MM.1S (cell line): ENCODE measurements around the gene NMNAT3.

Experiments
- DNase-seq: peaks from one replicate; pipeline ENCODE4 v3.0.0-alpha.2; 2015
- H2AFZ ChIP-seq: fragments of 300-600 bp; sonication (generic); 2 replicates; pipeline ENCODE4 v1.6.0; 2016; ENCODE audit warnings: antibody characterized with exemption, low read length
- H3F3A ChIP-seq: fragments of 300-600 bp; sonication (generic); 2 replicates; pipeline ENCODE4 v1.6.1; 2016; ENCODE audit warnings: mild to moderate bottlenecking, antibody characterized with exemption, low read length, moderate library complexity, mixed read lengths; ENCODE audit not compliant: insufficient read depth
- H3K27ac ChIP-seq: fragments of 300-600 bp; sonication (generic); 2 replicates; pipeline ENCODE4 v1.5.1; 2016; ENCODE audit warnings: mild to moderate bottlenecking, low read length
- H3K27me3 ChIP-seq: fragments of 300-600 bp; sonication (generic); replicated peaks from 2 replicates; pipeline ENCODE4 v1.6.0; 2016; ENCODE audit warnings: low read length; ENCODE audit not compliant: insufficient read depth
- H3K36me3 ChIP-seq: fragments of 300-600 bp; sonication (generic); replicated peaks from 2 replicates; pipeline ENCODE4 v1.6.1; 2016; ENCODE audit warnings: mild to moderate bottlenecking, low read length, mixed read lengths; ENCODE audit not compliant: insufficient read depth
- H3K4me1 ChIP-seq: fragments of 300-600 bp; sonication (generic); 2 replicates; pipeline ENCODE4 v1.6.1; 2016; ENCODE audit warnings: low read length, mixed read lengths
- H3K4me2 ChIP-seq: fragments of 300-600 bp; sonication (generic); 2 replicates; pipeline ENCODE4 v1.6.0; 2016; ENCODE audit warnings: low read depth, low read length
- H3K4me3 ChIP-seq: fragments of 300-600 bp; sonication (generic); 2 replicates; pipeline ENCODE4 v1.5.1; 2016; ENCODE audit warnings: low read length, mixed read lengths
- H3K79me2 ChIP-seq: fragments of 300-600 bp; sonication (generic); 2 replicates; pipeline ENCODE4 v1.6.1; 2016; ENCODE audit warnings: mixed run types, low read length, mixed read lengths
- H3K9ac ChIP-seq: fragments of 300-600 bp; sonication (generic); 2 replicates; pipeline ENCODE4 v1.6.1; 2016; ENCODE audit warnings: low read length, mixed read lengths
- H3K9me2 ChIP-seq: fragments of 300-600 bp; sonication (generic); replicated peaks from 2 replicates; pipeline ENCODE4 v1.6.1; 2016; ENCODE audit warnings: mild to moderate bottlenecking, low read length, mixed read lengths; ENCODE audit not compliant: insufficient read depth
- H3K9me3 ChIP-seq: fragments of 300-600 bp; sonication (generic); replicated peaks from 2 replicates; pipeline ENCODE4 v1.6.1; 2016; ENCODE audit warnings: mild to moderate bottlenecking, low read length, mixed read lengths; ENCODE audit not compliant: insufficient read depth
- H4K20me1 ChIP-seq: fragments of 300-600 bp; sonication (generic); 2 replicates; pipeline ENCODE4 v1.6.1; 2016; ENCODE audit warnings: mild to moderate bottlenecking, low read length, moderate library complexity, mixed read lengths; ENCODE audit not compliant: insufficient read depth
- EZH2 ChIP-seq: fragments of 300-600 bp; sonication (generic); optimal IDR thresholded peaks from 2 replicates; pipeline ENCODE3; 2017; ENCODE audit warnings: low read depth, mild to moderate bottlenecking, antibody characterized with exemption, low read length, mixed read lengths
- EZH2phosphoT487 ChIP-seq: fragments of 300-600 bp; sonication (generic); IDR thresholded peaks from 2 replicates; pipeline ENCODE4 v1.6.1; 2018; ENCODE audit warnings: antibody characterized with exemption, low read length
- TF ChIP-seq, protein P1 (sequence below): fragments of 300-600 bp; sonication (generic); IDR thresholded peaks from 2 replicates; pipeline ENCODE4 v1.5.1; 2016; ENCODE audit warnings: antibody characterized with exemption, low read length, mixed read lengths

The NMNAT3 gene

DNA sequence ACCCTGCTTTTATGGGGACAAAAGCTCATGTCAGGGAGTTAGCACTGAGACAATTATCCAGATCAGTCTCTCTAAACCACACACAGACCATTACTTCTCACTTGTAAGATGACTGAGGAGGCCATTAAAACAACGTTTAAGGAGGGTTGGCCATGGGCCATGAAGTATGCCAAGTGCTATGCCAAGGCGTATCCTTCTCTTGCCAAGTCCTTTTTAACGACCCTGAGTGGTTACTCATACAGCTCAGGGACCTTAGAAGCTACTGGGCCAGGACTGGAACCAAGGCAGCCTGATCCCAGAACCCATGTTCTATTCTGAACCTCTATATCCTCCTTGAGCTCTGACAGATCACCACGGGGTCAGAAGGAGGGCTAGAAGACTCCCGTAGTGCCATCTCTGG is 50.0 kb downstream of the NMNAT3 start:
- Histone ChIP-seq H3K9me3 (no peaks in the 10 kb centered on the region), H3K4me3 (no peak overlapping the region)

DNA sequence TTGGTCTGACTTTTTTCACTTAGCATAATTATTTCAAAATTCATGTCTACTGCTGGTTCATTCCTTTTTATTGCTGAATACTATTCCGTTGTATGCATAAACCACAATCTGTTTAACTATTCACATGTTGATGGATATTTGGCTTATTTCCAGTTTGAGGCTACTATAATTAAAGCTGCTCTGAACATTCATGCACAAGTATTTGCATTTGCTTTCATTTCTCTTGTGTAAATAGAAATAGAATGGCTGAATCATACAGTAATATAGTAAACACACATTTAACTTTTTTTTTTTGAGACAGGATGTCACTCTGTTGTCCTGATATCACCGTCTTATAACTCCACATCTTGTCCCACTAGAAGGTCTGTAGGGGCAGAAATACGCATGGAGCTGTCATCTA is 57.3 kb downstream of the NMNAT3 start:
- Histone ChIP-seq H3F3A (no peaks in the 10 kb centered on the region), H3K4me2 (no peak overlapping the region), H3K27me3 (no peaks in the 10 kb centered on the region), H3K4me1 (no peaks in the 10 kb centered on the region), H4K20me1 (no peaks in the 10 kb centered on the region), H3K9me3 (no peaks in the 10 kb centered on the region), H3K9me2 (no peaks in the 10 kb centered on the region), H3K4me3 (no peak overlapping the region), H3K36me3 (no peaks in the 10 kb centered on the region), H3K79me2 (no peaks in the 10 kb centered on the region), H3K9ac (no peak overlapping the region), H2AFZ (no peak overlapping the region), H3K27ac (no peak overlapping the region)
- DNase-seq, result no peak
- no peak for TF ChIP-seq EZH2phosphoT487
- TF ChIP-seq EZH2, result no peak
- TF ChIP-seq, protein P1, sequence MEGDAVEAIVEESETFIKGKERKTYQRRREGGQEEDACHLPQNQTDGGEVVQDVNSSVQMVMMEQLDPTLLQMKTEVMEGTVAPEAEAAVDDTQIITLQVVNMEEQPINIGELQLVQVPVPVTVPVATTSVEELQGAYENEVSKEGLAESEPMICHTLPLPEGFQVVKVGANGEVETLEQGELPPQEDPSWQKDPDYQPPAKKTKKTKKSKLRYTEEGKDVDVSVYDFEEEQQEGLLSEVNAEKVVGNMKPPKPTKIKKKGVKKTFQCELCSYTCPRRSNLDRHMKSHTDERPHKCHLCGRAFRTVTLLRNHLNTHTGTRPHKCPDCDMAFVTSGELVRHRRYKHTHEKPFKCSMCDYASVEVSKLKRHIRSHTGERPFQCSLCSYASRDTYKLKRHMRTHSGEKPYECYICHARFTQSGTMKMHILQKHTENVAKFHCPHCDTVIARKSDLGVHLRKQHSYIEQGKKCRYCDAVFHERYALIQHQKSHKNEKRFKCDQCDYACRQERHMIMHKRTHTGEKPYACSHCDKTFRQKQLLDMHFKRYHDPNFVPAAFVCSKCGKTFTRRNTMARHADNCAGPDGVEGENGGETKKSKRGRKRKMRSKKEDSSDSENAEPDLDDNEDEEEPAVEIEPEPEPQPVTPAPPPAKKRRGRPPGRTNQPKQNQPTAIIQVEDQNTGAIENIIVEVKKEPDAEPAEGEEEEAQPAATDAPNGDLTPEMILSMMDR, result no peak

More for the DNA sequence above, 50.0 kb downstream of the NMNAT3 start:
- Histone ChIP-seq H3K27me3 (no peaks in the 10 kb centered on the region), H3K79me2 (no peaks in the 10 kb centered on the region), H3K4me2 (no peak overlapping the region), H3K9me2 (no peaks in the 10 kb centered on the region), H3K4me1 (peaks cover 10% of the 10 kb centered on the region), H2AFZ (no peak overlapping the region), H3K27ac (no peak overlapping the region), H4K20me1 (no peaks in the 10 kb centered on the region), H3F3A (no peaks in the 10 kb centered on the region), H3K9ac (no peak overlapping the region), H3K36me3 (no peaks in the 10 kb centered on the region)
- DNase-seq, result no peak
- TF ChIP-seq EZH2, result no peak
- TF ChIP-seq EZH2phosphoT487, result no peak
- TF ChIP-seq, protein P1, result no peak

- Histone ChIP-seq H3K4me3 (no peak overlapping the region), H3K27me3 (no peaks in the 10 kb centered on the region), H3K79me2 (no peaks in the 10 kb centered on the region), H4K20me1 (no peaks in the 10 kb centered on the region), H3F3A (no peaks in the 10 kb centered on the region), H3K9ac (no peak overlapping the region), H3K9me2 (no peaks in the 10 kb centered on the region), H3K36me3 (no peaks in the 10 kb centered on the region), H3K27ac (no peak overlapping the region), H3K9me3 (no peaks in the 10 kb centered on the region), H2AFZ (no peak overlapping the region), H3K4me2 (no peak overlapping the region), H3K4me1 (no peaks in the 10 kb centered on the region)
- DNase-seq, result no peak
- TF ChIP-seq EZH2 (no peak), EZH2phosphoT487 (no peak)
- TF ChIP-seq, protein P1, result no peak
Observed at GRCh38 chr3:139619484-139619883, 58.3 kb downstream of the NMNAT3 start.
